ENCODE measurements around the gene FASN.

Gene FASN

GRCh38 chr17:82129095-82129494, 31.1 kb upstream of the FASN start:
- H3K36me3 ChIP-seq (ENCODE audit: insufficient read depth, low read length) = peaks cover 17% of the 10 kb centered on the region; the same call in 1 of the 2 replicates
- no peak overlapping the region for H2AFZ ChIP-seq (ENCODE audit: low read length)
- H3K27me3 ChIP-seq (ENCODE audit: insufficient read depth, low read length, poor library complexity, severe bottlenecking) = no peaks in the 10 kb centered on the region

GRCh38 chr17:82128287-82128686, 30.3 kb upstream of the FASN start:
- no peak overlapping the region for H3K4me3 ChIP-seq (ENCODE audit: low read length, poor library complexity, severe bottlenecking)
- H4K20me1 ChIP-seq (ENCODE audit: insufficient read depth, low read length, poor library complexity, severe bottlenecking) = no peaks in the 10 kb centered on the region
- peaks cover 4% of the 10 kb centered on the region; the same call in 1 of the 2 replicates for H3K79me2 ChIP-seq (ENCODE audit: insufficient read depth, low read length)
- peaks cover 23% of the 10 kb centered on the region; the same call in 1 of the 2 replicates for H3K36me3 ChIP-seq (ENCODE audit: insufficient read depth, low read length)
- peak overlapping the region; percentile 76 for H3K4me2 ChIP-seq (ENCODE audit: low read depth, low read length, poor library complexity, severe bottlenecking)
- no peaks in the 10 kb centered on the region for H3K9me2 ChIP-seq (replicated peaks; ENCODE audit: low read depth, low read length)
- peak overlapping the region; percentile 62 for H3K9ac ChIP-seq (ENCODE audit: low read depth, low read length, poor library complexity, severe bottlenecking)
- no peak overlapping the region for H2AFZ ChIP-seq (ENCODE audit: low read length)
- 0 out of 2 replicates have a peak, but pooled peaks cover 3% of the 10 kb centered on the region for H3F3A ChIP-seq (ENCODE audit: low read depth)
- no peaks in the 10 kb centered on the region for H3K27me3 ChIP-seq (ENCODE audit: insufficient read depth, low read length, poor library complexity, severe bottlenecking)
- H3K4me1 ChIP-seq (ENCODE audit: insufficient read depth, low read length, poor library complexity, severe bottlenecking) = peaks cover 24% of the 10 kb centered on the region
- TF ChIP-seq CTCF (conservative IDR thresholded peaks at IDR 0.05; ENCODE audit: low read length) = no peak
- TF ChIP-seq EZH2phosphoT487 (IDR thresholded peaks at IDR 0.05; ENCODE audit: borderline replicate concordance) = no peak
- no peaks in the 10 kb centered on the region for H3K9me3 ChIP-seq (ENCODE audit: insufficient read depth, low read depth, low read length)

More at GRCh38 chr17:82129095-82129494, 31.1 kb upstream of the FASN start:
- 0 out of 2 replicates have a peak, but pooled peaks cover 3% of the 10 kb centered on the region for H3F3A ChIP-seq (ENCODE audit: low read depth)
- H3K4me2 ChIP-seq (ENCODE audit: low read depth, low read length, poor library complexity, severe bottlenecking) = no peak overlapping the region
- TF ChIP-seq EZH2phosphoT487 (IDR thresholded peaks at IDR 0.05; ENCODE audit: borderline replicate concordance) (no peak), CTCF (conservative IDR thresholded peaks at IDR 0.05; ENCODE audit: low read length) (peak; percentile 36)
- H3K9me3 ChIP-seq (ENCODE audit: insufficient read depth, low read depth, low read length) = no peaks in the 10 kb centered on the region
- peaks cover 4% of the 10 kb centered on the region; the same call in 1 of the 2 replicates for H3K79me2 ChIP-seq (ENCODE audit: insufficient read depth, low read length)
- H3K9me2 ChIP-seq (replicated peaks; ENCODE audit: low read depth, low read length) = no peaks in the 10 kb centered on the region
- peaks cover 24% of the 10 kb centered on the region for H3K4me1 ChIP-seq (ENCODE audit: insufficient read depth, low read length, poor library complexity, severe bottlenecking)
- no peaks in the 10 kb centered on the region for H4K20me1 ChIP-seq (ENCODE audit: insufficient read depth, low read length, poor library complexity, severe bottlenecking)
- no peak overlapping the region for H3K4me3 ChIP-seq (ENCODE audit: low read length, poor library complexity, severe bottlenecking)
- H3K9ac ChIP-seq (ENCODE audit: low read depth, low read length, poor library complexity, severe bottlenecking) = no peak overlapping the region

- TF ChIP-seq CTCF (conservative IDR thresholded peaks at IDR 0.05; ENCODE audit: low read length) (no peak), EZH2phosphoT487 (IDR thresholded peaks at IDR 0.05; ENCODE audit: borderline replicate concordance) (no peak)
- Histone ChIP-seq H3K4me3 (ENCODE audit: low read length, poor library complexity, severe bottlenecking) (no peak overlapping the region), H3K9me2 (replicated peaks; ENCODE audit: low read depth, low read length) (no peaks in the 10 kb centered on the region), H3K36me3 (ENCODE audit: insufficient read depth, low read length) (peaks cover 27% of the 10 kb centered on the region; the same call in 1 of the 2 replicates), H3K79me2 (ENCODE audit: insufficient read depth, low read length) (peaks cover 4% of the 10 kb centered on the region; the same call in 1 of the 2 replicates), H4K20me1 (ENCODE audit: insufficient read depth, low read length, poor library complexity, severe bottlenecking) (no peaks in the 10 kb centered on the region), H3K9me3 (ENCODE audit: insufficient read depth, low read depth, low read length) (no peaks in the 10 kb centered on the region), H2AFZ (ENCODE audit: low read length) (no peak overlapping the region), H3K9ac (ENCODE audit: low read depth, low read length, poor library complexity, severe bottlenecking) (peak overlapping the region; percentile 62), H3F3A (ENCODE audit: low read depth) (0 out of 2 replicates have a peak, but pooled peaks cover 3% of the 10 kb centered on the region), H3K4me2 (ENCODE audit: low read depth, low read length, poor library complexity, severe bottlenecking) (peak overlapping the region; percentile 76), H3K27me3 (ENCODE audit: insufficient read depth, low read length, poor library complexity, severe bottlenecking) (no peaks in the 10 kb centered on the region), H3K4me1 (ENCODE audit: insufficient read depth, low read length, poor library complexity, severe bottlenecking) (peaks cover 24% of the 10 kb centered on the region)
These were observed 29.7 kb upstream of the FASN start for GRCh38 chr17:82127704-82128103.
